ENCODE results near the gene HEMGN.

- no peak for TF ChIP-seq POLR2AphosphoS5 (IDR thresholded peaks at IDR 0.05; ENCODE audit: low read depth)
- TF ChIP-seq CTCF (IDR thresholded peaks at IDR 0.05; ENCODE audit: insufficient read depth, low read length) = no peak
- TF ChIP-seq GABPA (IDR thresholded peaks at IDR 0.05; ENCODE audit: low read depth) = no peak
These were observed 34.8 kb downstream of the HEMGN start for GRCh38 chr9:97903177-97903576.
